AG09309 (cell line): ENCODE data around the gene IBSP.

Source experiments
- DNase-seq: peaks from one replicate; pipeline ENCODE4 v3.0.0-alpha.2; 2010; ENCODE audit warnings: low read depth
- H3K4me3 ChIP-seq: 2 replicates; pipeline ENCODE4 v1.5.1; 2011; ENCODE audit warnings: mild to moderate bottlenecking, low read depth, low read length, moderate library complexity; ENCODE audit not compliant: control insufficient read depth
- TF ChIP-seq, protein P1 (sequence below): IDR thresholded peaks from 2 replicates; pipeline ENCODE4 v1.5.1; 2011; ENCODE audit warnings: mild to moderate bottlenecking, low read depth, low read length, inconsistent platforms; ENCODE audit not compliant: insufficient read depth, control insufficient read depth; ENCODE audit errors: missing control alignments

IBSP gene

DNA sequence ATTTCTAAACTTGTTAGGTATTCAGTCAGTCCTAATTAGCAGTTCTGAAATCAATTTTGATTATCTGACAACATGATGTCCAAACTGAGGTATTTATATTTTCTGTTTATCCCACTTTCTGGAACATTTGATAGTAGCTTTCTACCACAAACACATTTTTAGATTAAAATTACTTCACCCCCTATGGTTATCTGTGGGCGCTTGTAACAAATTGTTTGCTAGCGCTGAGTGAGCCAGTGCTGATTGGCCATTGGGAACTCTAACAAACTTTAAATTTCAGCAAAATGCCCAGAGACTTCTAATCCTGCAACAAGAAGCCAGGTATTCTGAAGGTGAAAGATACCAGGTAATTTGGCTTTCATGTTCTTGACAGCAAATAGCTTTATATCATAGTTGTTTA is 33.3 kb downstream of the IBSP start, which contains the start of gene MEPE:
Gene MEPE, plus strand, starts transcription at position 301 of the 400 bp plus-strand sequence. CDS start 1,746 bp downstream, outside the sequence.
- H3K4me3 ChIP-seq: no peak within 1 kb of the TSS
- TF ChIP-seq, protein P1, sequence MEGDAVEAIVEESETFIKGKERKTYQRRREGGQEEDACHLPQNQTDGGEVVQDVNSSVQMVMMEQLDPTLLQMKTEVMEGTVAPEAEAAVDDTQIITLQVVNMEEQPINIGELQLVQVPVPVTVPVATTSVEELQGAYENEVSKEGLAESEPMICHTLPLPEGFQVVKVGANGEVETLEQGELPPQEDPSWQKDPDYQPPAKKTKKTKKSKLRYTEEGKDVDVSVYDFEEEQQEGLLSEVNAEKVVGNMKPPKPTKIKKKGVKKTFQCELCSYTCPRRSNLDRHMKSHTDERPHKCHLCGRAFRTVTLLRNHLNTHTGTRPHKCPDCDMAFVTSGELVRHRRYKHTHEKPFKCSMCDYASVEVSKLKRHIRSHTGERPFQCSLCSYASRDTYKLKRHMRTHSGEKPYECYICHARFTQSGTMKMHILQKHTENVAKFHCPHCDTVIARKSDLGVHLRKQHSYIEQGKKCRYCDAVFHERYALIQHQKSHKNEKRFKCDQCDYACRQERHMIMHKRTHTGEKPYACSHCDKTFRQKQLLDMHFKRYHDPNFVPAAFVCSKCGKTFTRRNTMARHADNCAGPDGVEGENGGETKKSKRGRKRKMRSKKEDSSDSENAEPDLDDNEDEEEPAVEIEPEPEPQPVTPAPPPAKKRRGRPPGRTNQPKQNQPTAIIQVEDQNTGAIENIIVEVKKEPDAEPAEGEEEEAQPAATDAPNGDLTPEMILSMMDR: no peak
- DNase-seq: no peak

DNA sequence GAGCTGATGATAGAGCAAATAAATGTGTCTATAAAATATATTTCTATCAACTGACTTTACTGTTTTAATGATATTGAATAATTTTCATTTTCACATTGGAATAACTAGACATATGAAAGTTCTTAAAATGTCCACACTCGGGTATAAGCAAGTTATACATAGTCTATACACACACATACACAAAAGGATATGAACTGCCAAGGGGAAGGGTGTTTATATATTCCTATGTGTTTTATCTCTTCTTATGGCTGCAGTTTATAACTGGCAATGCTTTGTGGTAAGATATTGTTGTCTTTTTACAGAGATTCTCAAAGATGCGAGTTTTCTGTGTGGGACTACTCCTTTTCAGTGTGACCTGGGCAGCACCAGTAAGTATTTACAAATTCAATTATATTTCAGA is 35.0 kb downstream of the IBSP start:
- H3K4me3 ChIP-seq: no peak overlapping the region
- TF ChIP-seq, protein P1: no peak

DNA sequence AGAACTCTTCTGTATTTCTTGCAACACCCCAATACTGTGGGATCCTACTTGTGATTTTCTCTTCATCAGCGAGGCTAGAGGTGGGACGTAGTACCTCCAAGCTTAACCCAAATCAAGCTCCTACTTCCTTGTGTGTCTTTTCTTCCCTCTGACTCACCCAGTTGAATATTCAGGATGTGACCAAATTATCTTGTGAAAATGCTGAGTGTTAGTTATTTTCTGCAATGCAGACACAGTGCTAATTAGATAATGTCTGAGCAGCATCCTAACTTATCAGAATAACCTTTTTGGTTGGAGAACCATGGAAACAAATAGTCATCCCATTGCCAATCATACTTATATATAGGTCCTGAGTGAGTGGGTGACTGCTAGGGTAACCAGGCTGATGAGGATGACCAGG is 35.8 kb downstream of the IBSP start:
- no peak overlapping the region for H3K4me3 ChIP-seq
- DNase-seq: no peak
- TF ChIP-seq, protein P1: no peak

More for the DNA sequence above, 35.0 kb downstream of the IBSP start:
- no peak for DNase-seq

DNA sequence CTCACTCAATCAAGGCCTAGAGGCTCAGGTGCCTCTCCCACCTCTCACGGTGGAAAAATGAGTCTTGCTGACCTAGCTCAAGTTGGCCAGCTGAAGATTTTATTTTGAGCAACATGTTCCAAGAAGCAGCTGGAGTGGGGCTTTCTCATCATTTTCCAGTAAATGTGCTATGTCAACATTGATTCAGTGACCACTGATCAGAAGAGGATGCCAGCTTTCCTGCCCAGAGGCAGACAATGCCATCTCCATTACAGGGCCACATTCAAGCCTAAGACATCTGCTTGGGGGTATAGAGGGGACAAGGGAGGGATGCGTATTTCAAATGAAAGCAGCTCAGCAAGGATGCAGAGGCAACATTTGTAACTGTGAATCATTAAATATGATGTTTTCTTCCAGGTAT is 36.4 kb downstream of the IBSP start:
- DNase-seq: no peak
- TF ChIP-seq, protein P1: no peak
- H3K4me3 ChIP-seq: no peak overlapping the region

DNA sequence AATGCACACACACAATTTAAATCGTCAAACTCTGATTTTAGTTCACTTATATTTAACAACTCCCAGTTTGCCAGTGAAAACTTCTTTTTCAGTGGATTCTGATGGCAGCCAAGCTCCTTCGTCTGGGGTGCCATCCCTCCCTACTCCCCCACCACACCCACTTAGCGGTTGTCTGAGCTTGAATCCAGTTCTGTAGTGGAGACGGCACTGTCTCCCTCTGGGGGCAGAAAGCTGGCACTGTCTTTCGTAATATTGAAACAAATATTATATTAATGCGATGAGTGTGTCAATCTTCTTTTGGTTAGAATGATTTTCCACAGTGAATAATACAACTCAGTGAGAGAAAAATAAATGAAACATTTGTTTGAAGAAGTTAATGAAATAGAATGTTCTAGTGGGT is 38.9 kb downstream of the IBSP start:
- no peak overlapping the region for H3K4me3 ChIP-seq
- DNase-seq: no peak
- TF ChIP-seq, protein P1: peak; percentile 47

DNA sequence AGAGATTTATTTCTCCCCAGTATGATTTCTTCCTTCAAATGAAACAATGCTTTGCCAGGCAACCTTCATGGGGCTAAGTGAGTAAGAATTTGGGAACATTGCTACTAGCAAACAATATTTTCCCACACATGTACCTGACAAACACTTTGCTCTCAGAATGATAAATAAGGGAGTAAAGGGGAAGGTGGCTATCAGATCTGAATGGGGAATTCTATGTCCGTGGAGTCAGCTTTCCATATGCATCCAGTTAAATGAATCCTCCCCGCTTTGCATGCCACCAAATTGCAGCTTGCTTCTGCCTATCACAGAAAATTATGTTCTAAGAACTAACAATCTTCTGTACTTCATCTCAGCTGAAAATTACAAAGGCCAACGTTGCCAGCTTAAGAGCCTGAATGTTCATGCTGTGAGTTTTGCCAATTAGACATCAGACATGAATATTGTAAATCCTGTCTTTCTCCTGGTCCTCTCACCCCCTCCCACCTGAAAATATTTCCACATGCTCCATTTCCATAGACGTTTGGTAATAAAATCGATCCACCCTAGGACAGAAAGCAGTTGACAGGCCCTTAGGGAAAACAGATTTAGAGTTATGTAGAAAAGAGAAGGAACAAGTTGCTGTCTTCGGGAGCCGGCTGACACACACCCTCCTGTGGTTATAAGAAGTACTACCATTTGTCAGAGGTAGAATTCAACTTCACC is 39.7 kb downstream of the IBSP start:
- no peak overlapping the region for H3K4me3 ChIP-seq
- TF ChIP-seq, protein P1: peak; percentile 75
- DNase-seq: no peak

DNA sequence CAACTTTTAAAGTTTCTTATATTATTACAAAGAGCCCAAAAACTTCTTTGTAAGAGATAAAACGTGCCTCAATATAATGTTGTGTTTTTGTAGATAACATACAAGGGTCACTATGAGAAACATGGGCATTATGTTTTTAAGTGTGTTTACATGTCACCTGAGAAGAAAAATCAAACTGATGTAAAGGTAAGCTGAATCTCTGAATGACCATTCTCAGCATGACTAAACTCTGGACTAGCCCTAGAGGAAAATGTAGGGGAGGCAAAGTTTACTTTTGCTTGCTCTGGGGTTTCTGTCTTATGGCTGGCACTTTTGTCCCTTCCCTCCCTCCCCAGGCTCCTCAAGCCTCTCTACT is 40.2 kb downstream of the IBSP start:
- TF ChIP-seq, protein P1: no peak
- H3K4me3 ChIP-seq: no peak overlapping the region
- no peak for DNase-seq
